HG02852 (cell line): ENCODE data around the gene ZNF862.
"Not testable (repeated sequence)": the region's sequence is repeated elsewhere in the genome, so short reads cannot be mapped to it uniquely, and the experiment has no call there.

ENCODE experiments used
- ATAC-seq: cut with Tn5 transposase; IDR thresholded peaks from one replicate; pipeline ENCODE4 v1.9.1; 2021; ENCODE audit warnings: mild to moderate bottlenecking, moderate library complexity; ENCODE audit not compliant: unreplicated experiment

The ZNF862 gene

DNA sequence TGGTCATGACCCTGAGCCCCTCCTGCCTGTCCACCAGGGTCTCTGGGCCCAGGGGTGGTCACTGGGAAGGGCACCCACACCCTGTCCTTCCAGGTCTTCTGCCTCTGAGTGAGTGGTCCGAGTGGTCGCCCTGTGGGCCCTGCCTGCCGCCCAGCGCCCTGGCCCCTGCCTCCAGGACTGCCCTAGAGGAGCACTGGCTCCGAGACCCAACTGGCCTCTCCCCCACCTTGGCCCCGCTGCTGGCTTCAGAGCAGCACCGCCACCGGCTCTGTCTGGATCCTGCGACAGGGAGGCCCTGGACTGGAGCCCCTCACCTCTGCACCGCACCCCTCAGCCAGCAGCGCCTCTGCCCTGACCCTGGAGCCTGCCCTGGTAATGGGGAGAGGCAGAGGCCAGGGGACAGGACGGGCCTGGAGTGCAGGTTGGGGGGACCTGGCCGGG, 13.9 kb upstream of the ZNF862 start:
- ATAC-seq, result no peak

DNA sequence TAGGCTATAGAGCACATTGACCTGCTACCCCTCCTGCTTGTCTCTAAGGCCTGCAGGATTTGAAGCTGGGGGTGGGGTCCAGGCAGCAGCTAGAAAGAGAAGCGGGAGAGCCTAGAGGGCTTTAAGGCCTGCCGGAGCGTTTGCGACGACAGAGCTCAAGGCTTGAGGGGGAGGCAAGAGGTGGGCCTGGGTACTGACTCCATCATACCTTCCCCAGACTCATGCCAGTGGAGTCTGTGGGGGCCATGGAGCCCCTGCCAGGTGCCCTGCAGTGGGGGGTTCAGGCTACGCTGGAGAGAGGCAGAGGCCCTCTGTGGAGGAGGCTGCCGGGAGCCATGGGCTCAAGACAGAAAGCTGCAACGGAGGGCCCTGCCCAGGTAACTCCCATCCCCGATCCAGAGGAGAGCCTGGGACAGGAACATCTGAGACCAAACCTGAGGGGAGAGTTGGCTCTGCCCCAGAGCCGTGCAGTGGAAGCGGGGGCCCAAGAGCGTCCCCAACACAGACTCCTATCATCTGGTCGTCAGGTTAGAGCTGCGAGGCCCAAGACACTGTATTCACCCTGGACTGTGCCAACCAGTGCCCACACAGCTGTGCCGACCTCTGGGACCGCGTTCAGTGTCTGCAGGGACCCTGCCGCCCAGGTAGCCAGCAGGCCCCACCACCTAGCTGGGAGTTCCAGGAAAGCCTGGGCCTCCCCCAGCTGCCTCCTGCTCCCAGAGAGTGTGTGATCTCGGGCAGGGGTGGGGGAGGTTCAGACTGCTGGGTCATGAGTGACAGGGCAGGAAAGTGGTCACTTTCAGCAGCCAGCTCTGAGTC, 13.2 kb upstream of the ZNF862 start:
- no peak for ATAC-seq

DNA sequence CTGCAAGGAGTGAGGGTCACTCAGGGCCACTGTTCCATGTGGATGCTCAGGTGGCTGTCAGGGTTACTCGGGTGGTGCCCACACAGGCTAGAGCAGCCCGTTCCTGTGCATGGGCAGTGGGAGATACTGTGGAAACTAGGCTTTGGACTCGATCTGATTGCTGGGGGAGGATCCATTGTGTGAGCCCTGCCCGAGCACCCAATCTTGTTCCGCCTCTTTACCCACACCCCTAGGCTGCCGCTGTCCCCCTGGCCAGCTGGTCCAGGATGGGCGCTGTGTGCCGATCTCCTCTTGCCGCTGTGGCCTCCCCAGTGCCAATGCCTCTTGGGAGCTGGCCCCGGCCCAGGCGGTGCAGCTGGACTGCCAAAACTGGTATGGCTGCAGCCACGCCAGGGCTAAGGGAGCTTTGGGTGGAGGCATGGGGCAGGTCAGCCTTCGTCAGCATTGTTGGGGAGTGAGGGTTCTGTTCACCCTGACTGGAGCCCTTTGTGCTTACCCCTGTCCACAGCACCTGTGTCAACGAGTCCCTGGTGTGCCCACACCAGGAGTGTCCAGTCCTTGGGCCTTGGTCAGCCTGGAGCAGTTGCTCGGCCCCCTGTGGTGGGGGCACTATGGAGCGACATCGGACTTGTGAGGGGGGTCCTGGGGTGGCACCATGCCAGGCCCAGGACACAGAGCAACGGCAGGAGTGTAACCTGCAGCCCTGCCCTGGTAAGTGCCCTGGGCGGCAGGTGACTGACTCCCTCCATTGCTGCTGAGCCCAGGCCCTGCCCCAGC, 12.4 kb upstream of the ZNF862 start:
- ATAC-seq, result no peak

DNA sequence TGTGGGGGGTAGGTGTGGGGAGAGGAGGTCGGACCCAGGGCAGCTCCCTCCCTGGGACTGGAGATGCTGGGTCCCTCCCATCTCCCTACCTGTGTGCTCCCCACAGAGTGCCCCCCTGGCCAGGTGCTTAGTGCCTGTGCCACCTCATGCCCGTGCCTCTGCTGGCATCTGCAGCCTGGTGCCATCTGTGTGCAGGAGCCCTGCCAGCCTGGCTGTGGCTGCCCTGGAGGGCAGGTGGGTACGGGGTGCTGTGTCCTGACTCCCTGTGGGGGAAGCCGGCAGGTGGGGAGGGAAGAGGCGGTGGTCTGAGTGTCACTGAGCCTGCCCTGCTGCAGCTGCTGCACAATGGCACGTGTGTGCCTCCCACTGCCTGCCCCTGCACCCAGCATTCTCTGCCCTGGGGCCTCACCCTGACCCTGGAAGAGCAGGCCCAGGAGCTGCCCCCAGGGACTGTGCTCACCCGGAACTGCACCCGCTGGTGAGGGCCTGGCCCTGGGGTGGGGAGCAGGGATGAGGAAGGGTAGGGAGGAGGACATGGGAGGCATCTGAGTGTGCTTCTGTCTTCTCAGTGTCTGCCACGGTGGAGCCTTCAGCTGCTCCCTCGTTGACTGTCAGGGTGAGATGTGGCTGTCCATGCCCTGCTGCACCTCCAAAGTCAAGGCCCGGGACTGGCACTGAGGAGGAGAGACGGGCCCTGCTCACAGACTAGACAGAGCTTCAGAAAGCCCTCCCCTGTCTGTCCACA, 11.7 kb upstream of the ZNF862 start:
- no peak for ATAC-seq

DNA sequence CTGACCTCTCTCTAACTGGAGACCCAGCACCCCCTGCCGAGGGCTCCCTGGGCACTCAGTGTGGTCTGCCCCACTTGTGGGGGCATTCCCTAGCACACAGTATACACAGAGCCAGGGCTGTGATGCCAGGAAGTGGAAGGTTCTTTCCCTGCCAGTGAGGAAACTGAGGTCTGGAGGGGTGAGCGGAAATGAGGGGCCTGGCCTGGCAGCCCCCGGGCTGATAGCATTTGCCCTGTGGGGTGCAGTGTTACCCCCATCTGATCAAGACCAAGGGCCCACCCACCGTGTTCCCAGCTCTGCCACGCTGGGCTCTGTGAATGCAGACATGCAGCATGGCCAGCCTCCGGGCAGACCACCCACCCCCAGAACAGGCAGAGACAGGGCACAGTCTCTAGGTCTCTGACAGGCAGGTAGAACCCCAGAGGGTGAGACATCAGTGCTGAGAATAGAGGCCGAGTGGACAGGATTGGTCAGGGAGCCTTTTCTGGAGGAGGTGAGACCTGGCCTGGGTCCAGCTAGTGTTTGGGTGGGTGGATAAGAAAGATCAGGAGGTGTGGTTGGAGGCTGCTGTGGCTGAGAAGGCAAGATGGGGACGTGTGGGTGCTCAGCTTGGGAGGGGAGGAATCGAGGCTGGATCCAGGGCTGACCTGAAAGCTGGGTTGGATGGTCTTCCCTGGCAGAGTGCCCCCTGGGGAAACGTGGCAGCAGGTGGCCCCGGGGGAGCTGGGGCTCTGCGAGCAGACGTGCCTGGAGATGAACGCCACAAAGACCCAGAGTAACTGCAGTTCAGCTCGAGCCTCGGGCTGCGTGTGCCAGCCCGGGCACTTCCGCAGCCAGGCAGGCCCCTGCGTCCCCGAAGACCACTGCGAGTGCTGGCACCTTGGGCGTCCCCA, 10.8 kb upstream of the ZNF862 start:
- no peak for ATAC-seq

DNA sequence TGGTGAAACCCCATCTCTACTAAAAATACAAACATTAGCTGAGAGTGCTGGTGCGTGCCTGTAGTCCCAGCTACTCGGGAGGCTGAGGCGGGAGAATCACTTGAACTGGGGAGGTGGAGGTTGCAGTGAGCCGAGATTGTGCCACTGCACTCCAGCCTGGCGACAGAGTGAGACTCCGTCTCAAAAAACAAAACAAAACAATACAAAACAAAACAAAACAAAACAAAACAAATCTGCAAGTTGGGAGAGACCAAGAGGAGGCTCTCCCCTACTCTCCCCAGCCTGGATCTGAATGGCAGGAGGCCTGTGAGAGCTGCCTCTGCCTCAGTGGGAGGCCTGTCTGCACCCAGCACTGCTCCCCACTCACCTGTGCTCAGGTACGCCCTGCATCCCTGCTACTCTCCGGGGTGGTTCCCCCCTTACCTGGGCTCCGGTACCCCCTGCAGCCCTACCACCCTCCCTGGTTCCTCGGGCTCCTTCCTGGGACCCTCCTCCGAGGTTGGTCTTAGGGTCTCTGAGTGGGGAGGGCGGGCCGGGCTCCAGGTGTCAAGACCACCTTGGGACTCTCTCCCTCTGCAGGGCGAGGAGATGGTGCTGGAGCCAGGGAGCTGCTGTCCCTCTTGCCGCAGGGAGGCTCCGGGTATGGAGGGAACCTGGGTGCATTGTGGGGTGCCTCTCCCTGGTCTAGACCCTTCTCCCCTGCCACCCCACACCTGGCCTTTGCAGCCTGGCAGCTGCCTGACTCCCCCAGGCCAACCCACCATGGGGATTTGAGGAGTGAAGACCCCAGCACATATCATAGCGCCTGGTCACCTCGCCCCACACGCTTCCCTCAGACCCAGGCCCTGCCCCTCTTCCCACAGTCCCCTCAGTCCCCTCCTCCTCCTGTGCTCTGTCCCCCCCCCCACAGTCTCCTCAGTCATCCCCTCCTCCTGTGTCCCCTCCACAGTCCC, 9.5 kb upstream of the ZNF862 start:
- no peak for ATAC-seq

DNA sequence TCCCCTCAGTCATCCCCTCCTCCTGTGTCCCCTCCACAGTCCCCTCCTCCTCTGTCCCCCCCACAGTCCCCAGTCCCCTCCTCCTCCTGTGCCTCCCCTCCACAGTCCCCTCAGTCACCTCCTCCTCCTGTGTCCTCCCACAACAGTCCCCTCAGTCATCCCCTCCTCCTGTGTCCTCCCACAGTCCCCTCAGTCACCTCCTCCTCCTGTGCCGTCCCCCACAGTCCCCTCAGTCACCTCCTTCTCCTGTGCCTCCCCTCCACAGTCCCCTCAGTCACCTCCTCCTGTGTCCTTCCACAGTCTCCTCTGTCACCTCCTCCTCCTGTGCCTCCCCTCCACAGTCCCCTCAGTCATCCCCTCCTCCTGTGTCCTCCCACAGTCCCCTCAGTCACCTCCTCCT, 7.6 kb upstream of the ZNF862 start:
- ATAC-seq, result not testable (repeated sequence)

DNA sequence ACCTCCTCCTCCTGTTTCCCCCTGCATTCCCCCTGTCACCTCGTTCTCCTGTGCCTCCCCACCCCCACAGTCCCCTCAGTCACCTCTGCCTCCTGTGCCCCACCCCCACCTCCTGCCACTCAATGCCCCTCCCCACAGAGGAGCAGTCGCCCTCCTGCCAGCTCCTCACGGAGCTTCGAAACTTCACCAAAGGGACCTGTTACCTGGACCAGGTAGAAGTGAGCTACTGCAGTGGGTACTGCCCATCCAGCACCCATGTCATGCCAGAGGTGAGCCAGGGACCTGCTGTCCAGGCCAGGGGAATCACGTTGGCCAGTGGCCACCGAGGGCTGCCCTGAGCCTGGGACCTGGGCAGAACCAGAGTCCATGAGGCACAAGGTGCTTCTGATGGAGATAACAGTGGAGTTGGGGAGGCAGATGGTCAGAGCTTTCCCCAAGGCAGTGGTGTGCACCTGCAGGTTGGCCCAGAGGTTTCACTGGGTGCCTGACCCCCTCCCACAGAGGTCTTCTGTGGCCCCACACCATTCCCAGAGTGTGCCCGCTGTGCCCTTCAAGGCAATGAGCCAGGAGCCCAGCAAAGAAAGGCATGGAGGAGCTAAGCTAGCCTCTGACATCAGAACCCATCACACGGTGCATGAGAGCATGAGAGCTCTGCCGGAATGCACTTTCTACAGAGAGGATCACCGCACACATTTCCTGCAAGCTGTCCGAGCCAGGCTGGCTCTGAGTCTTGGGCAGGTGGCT, 7.0 kb upstream of the ZNF862 start:
- ATAC-seq, result no peak

DNA sequence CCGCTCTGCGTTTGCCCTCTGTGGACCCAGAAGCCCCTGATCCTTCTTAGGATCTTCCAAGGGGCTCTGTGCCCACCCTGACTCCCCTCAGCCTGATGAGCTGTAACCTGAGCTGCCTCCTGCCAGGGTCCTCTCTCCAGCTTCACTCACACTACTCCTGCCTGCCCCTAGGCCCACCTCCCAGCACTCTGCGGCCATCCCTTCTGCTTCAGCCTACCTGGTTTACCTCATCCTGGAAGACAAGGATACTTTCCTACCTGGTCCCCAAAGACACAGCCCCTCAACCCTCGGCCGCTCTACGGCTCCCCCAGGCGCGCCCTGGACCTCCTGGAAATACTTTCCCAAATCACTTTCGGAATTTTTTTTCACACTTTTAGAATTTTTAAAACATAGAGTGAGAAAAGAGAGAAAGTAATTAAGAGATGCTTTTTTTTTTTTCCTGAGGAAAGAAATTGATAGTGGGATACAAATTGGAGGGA, 6.4 kb upstream of the ZNF862 start:
- no peak for ATAC-seq

DNA sequence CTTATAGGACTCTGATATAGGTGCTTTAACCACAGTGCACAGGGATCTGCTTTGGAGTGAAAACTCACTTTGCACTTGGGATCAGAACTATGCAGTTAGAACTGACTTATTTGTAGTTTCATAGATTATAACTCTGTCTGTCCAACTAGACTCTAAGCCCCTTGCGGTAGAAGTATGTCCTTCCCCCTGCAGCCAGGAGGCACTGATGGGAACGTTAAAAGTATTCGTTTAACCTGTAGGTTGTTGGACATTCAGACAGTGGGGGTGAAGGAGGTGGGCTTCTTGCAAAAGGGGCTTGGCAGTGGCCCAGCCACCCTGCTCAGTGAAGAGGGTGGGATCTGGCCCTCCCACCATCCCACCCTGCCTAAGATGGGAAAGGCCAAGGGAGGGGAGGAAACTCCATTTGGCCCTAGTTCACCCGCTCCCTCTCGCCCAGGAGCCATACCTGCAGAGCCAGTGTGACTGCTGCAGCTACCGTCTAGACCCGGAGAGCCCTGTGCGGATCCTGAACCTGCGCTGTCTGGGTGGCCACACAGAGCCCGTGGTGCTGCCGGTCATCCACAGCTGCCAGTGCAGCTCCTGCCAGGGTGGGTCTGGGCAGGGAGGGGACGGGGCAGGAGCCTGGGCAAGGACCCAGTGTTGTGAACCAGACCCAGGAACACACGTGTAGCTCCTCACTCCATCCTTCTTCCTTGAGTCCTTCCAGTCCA, 5.7 kb upstream of the ZNF862 start:
- ATAC-seq, result no peak

DNA sequence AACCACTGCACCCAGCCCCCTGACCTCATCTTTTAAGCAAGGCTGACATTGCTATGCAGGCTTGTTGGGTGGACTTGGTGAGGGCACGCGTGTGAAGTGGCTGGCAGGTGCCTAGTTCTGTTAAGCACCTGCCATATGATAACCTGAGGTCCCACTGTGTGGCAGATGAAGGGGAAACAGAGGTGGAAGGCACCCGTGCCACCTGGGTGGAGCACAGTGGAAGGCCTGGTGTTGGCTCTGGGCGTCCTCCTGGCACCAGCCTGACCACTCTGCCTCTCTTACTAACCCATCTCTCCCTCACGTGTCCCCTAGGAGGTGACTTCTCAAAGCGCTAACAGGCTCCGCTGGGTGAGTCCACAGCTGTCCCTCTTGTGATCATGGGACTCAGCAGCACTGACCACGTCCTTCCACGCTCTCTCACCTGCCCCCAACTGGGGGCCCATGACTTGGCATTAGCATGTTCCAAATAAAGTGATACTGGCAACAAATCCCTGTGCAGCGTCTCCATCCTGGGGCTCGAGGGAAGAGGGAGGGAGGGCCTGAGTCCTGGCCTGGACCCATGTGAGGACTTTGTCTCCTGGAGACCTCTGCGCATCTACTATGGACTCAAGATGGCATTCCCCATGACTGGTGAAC, 4.6 kb upstream of the ZNF862 start:
- no peak for ATAC-seq

DNA sequence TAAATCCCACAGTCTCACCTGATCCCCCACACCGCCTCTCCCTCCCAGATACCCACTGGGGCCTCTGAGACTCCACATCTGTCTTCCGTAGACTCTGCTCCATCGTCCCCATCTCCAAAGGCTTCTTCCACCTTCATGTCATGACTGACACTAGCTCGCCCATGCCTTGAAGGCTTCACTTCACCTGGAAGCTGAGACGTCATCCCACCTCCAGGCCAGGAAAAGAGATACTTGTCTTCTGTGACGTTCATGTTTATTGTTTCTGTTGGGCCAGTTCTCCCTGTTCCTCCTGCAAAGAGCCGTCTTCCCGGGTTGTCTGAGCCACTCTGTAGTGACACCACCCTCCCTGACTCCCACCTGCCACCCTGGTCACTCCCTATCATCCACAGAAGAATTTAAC, 3.6 kb upstream of the ZNF862 start:
- no peak for ATAC-seq

DNA sequence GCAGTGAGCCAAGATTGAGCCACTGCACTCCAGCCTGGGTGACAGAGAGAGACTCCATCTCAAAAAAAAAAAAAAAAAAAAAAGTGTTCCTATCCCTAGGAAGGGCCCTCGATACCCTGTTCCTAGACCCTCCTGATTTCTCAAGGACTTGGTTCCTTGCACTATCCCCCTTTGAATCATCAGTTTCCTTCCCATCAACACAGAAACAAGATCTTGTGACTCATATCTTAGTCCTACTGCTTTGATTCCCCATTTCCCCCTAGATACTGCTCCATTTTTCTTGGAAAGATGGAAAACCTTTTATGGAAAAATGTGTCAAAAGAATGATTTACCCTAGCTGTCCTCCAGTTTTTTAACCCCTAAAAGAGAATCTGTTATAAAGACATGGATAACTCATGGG, 1.7 kb upstream of the ZNF862 start:
- no peak for ATAC-seq

DNA sequence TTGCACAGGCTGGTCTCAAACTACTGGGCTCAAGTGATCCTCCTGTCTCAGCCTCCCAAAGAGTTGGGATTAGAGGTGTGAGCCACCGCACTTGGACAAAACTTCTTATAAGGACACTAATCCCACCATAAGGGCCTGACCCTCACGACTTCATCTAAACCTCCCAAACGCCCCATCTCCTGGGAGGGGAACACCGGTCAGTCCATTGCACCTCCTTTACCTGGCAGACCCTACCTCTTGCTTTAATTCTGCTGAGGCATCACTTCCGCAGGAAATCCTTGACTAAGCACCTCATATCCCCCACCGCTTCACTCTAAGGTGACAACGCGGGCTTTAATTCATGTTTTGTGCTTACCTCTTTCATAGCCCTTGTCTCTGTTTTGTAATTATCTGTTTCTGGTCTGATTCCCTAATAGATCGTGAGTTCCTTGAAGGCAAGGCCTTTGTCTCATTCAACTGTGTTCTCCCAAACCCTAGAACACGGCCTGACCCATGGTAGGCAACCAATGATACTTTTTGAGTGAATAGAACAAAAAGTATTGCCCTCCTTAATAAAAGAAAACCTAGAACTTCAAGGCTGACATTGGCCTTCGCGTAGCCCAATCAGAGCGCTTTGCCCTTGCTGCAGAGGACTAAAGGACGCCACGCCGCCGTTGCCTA, 481 bp upstream of the ZNF862 start:
- ATAC-seq, result no peak

DNA sequence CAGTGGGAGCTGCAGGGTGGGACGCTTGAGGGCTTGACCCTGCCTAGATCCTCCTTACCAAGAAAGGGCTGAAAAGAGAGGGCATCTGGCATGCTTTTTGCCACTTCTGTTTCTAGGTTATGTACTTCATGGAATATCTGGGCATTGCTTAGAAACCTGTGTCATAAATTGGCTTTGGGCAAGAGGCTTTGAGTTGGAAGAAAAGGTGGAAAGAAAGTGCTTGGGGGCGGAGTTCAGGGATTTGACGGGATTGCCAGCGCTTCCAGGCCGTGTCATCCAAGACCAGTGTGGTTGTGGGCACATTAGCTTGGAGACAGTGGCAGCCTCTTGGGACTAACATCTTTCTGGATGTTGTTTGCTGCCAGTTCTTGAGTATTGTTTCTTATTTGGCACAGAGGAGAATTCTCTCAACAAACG, 825 bp downstream of the ZNF862 start:
- no peak for ATAC-seq

DNA sequence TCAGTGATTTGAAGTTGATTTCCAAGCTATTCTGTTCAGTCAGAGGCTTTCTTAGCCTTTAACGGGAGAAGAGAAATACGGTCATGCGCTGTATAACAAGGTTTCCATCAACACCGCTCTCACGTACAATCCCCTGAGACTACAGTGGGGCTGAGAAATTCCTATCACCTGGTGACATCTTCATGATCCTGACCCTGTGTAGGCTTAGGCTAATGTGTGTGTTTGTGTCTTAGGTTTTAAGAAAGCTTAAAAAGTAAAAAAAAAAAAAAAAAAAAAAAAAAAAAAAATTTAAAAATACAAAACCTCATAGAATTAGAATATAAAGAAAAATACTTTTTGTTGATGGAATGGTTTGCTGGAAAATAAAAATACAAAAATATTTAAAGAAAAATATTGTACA, 1.8 kb downstream of the ZNF862 start:
- no peak for ATAC-seq

DNA sequence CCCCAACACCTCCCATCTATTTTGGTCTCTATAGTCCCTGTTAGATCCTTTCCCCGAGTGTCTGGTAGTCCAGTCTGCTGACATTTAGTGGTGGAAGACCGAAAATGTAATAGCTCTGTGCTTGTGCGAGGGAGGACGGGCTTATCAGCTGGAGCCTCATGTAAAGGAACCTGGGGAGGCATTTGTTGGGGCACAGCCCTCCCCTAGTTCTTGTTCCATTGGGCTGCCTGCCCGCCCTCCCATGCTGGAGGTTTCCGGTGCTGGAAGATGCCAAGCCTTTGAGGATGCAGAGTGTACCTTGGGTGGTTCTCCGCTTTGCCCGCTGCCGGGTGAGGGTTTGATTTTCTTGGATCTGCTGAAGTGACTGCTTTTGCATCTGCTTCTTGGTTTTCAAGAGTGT, 5.4 kb downstream of the ZNF862 start:
- no peak for ATAC-seq
